NCI-H1092 treated with DMSO at 0.1 percent for 48 hours (cell line): ENCODE data around the gene PDZD2.
"Not testable (repeated sequence)": the region's sequence is repeated elsewhere in the genome, so short reads cannot be mapped to it uniquely, and the experiment has no call there.

Source experiments
- DNase-seq: peaks from one replicate; lab custom pipeline; 2025; lab: John Stamatoyannopoulos, UW

PDZD2 gene

DNA sequence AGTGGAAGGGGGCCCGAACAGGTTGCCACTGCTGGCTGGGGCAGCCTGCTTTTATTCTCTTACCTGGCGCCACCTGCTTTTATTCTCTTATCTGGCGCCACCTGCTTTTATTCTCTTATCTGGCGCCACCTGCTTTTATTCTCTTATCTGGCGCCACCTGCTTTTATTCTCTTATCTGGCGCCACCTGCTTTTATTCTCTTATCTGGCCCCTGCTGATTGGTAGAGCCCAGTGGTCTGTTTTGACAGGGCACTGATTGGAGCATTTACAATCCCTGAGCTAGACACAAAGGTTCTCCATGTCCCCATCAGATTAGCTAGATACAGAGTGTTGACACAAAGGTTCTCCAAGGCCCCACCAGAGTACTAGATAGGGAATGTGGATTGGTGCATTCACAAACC lies 52.5 kb downstream of the PDZD2 start:
- DNase-seq: not testable (repeated sequence)

GRCh38 chr5:31692561-31693221 lies 53.8 kb downstream of the PDZD2 start:
- DNase-seq: no peak

DNA sequence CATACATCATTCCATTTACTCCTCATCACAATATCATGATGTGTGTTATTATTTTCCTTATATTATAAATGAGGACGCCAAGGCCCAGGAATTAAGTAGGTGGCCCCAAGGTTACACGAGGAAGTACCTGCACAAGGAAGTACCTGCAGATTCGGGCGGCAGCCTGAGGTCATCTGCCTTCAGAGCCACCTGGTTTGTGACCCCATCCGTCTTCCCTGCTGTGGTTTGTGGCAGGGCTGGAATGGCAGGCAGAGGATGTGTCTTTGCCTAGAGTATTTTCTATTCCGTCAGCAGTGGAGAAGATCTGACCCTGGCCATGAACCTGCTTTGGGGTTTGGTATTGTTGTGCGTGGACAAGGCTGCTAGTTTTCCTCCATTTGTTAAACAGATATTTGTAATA lies 59.7 kb downstream of the PDZD2 start:
- no peak for DNase-seq

GRCh38 chr5:31701642-31702299 lies 62.8 kb downstream of the PDZD2 start:
- DNase-seq: no peak

DNA sequence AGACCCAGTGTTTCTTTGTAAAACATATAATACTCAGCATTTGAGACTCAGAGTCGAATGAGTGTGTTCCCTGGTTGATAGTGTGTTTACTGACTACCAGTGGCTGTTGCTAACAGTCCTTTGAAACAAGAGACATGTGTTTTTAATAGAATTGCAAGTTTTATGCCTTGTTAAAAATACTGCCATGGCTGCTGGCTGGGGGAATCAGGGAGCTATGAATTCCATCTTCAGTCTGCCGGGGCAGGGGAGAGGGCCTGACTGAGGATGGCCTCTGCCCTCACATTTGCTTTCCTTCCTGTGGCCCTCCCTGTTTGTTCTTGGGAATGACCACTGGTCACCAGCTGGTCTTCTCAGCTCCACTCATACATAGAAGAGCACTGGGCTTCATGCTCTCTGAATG lies 63.8 kb downstream of the PDZD2 start:
- DNase-seq: no peak

- DNase-seq: no peak
Observed at GRCh38 chr5:31703757-31704156, 64.8 kb downstream of the PDZD2 start.

- no peak for DNase-seq
Observed at GRCh38 chr5:31706186-31706585, 67.3 kb downstream of the PDZD2 start.

- DNase-seq: no peak
Observed at GRCh38 chr5:31707329-31707728, 68.4 kb downstream of the PDZD2 start.

DNA sequence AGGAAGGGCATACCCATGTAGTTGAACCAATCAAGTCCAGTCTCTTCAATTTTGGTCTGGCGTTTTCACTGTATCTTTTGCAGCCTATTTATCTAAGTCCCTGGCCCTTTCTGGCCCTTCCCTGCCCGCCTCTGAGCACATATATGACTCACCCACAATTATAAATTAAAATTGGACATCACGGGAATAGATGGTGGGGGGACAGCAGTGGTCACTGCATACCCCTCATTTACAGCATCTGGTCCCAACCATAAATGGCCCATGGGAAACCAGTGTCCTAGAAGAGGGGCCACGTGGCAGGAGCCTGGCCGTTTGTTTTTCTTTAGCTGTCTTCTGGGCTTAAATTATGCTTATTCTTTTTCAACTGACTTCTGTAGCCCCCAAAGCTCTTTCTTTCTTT lies 69.2 kb downstream of the PDZD2 start:
- no peak for DNase-seq

GRCh38 chr5:31711363-31711762 lies 72.4 kb downstream of the PDZD2 start:
- no peak for DNase-seq

GRCh38 chr5:31711935-31712592 lies 73.1 kb downstream of the PDZD2 start:
- no peak for DNase-seq

DNA sequence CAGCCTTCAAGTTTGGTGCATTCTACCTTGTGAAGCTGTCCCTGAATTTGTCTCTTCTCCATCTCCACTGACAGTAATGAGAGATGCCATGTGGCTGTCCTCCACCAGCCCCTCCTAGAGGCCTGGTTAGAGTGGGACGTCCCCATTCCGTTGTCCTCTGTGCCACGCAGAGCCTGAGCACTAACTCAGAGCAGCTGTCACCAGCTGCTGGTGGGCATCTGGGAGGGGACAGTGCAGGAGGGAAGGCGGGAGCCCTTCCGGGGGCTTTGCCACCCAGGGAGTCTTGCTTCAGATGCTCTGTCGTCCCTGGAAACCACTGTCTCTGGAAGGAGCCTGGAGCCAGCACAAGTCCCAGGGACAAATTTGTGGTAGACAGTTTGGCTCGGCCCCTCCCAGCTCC lies 78.6 kb downstream of the PDZD2 start:
- DNase-seq: no peak

- DNase-seq: no peak
Observed at GRCh38 chr5:31720004-31720403, 81.1 kb downstream of the PDZD2 start.

DNA sequence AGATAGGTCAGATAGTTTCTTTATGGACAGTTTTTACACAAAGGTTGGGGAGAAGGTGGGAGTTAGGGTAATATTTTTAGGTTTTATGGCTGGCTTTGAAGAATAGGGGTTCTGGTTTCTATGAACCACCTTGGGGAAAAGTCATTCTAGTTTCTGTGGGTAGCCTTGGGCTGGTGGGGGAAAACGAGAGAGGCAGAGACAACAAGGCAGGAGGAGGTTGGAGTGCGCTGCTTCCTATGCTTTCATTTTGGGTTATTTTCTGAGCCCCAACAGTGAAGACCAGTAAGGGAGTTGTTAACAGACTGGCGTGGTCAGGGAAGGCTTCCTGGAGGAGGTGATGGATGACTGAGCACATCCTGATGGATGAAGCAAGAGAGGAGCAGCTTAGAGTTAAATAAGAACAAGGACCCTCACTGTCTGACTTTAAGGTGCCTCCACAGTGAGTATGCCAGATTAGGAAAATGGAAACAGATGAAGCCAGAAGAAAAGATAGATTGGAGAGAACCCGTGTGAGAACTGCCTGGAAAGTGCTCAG lies 81.9 kb downstream of the PDZD2 start:
- DNase-seq: no peak

GRCh38 chr5:31722111-31722510 lies 83.2 kb downstream of the PDZD2 start:
- no peak for DNase-seq

DNA sequence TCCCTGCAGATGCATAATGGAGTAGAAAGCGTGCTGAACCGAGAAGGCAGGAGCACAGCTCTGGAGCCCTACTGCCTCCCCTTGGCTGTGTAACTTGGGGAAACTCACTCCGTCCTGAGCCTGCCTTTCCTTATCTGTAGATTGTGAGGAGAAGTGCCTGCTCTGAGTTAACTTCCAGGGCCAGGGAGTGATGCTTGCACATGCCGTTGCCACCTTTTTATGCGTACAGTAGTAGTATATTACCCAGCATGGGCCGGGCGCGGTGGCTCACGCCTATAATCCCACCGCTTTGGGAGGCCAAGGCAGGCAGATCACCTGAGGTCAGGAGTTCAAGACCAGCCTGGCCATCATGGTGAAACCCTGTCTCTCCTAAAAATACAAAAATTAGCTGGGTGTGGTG lies 87.1 kb downstream of the PDZD2 start:
- DNase-seq: no peak

- no peak for DNase-seq
Observed at GRCh38 chr5:31726952-31727351, 88.0 kb downstream of the PDZD2 start.

GRCh38 chr5:31728039-31728438 lies 89.1 kb downstream of the PDZD2 start:
- no peak for DNase-seq

DNA sequence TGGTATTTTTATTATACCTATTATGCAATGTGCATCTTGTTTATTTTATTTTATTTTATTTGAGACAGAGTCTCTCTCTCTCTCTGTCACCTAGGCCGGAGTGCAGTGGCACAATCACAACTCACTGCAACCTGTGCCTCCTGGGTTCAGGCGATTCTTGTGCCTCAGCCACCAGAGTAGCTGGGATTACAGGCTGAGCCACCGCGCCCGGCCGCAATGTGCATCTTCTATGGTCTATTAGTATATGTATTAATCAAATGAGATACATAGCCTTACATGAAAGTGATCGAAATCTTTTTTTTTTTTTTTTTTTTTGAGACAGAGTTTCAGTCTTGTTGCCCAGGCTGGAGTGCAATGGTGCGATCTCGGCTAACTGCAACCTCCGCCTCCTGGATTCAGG lies 89.9 kb downstream of the PDZD2 start:
- DNase-seq: not testable (repeated sequence)

- no peak for DNase-seq
Observed at GRCh38 chr5:31730139-31730538, 91.2 kb downstream of the PDZD2 start.

DNA sequence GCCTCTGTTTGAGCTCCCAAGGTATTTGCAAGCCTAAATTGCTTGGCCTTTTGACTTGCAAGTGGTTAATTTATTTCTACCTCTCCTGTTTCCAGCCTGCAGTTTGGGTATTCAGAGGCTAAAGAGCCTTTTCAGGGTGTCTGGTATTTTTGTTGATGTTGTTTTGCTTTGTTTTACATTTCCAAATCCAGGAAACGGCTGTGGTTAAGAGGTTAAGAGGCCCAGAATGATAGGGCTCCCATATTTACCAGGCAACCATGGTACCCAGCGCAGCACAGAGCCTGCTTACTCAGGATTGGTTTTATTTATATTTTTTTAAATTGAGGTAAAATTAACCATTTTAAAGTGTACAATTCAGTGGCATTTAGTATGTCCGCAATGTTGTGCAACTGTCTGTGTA lies 92.1 kb downstream of the PDZD2 start:
- no peak for DNase-seq

- DNase-seq: no peak
Observed at GRCh38 chr5:31731710-31732301, 92.9 kb downstream of the PDZD2 start.

- DNase-seq: not testable (repeated sequence)
Observed at GRCh38 chr5:31732821-31733220, 93.9 kb downstream of the PDZD2 start.
